ENCODE results near the gene TPST1.

GRCh38 chr7:66326501-66327215, 121.5 kb downstream of the TPST1 start:
- TF ChIP-seq, protein P1, sequence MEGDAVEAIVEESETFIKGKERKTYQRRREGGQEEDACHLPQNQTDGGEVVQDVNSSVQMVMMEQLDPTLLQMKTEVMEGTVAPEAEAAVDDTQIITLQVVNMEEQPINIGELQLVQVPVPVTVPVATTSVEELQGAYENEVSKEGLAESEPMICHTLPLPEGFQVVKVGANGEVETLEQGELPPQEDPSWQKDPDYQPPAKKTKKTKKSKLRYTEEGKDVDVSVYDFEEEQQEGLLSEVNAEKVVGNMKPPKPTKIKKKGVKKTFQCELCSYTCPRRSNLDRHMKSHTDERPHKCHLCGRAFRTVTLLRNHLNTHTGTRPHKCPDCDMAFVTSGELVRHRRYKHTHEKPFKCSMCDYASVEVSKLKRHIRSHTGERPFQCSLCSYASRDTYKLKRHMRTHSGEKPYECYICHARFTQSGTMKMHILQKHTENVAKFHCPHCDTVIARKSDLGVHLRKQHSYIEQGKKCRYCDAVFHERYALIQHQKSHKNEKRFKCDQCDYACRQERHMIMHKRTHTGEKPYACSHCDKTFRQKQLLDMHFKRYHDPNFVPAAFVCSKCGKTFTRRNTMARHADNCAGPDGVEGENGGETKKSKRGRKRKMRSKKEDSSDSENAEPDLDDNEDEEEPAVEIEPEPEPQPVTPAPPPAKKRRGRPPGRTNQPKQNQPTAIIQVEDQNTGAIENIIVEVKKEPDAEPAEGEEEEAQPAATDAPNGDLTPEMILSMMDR (IDR thresholded peaks at IDR 0.05) = no peak
- no peak for TF ChIP-seq POLR2A (IDR thresholded peaks at IDR 0.05)
- no peak for TF ChIP-seq EP300 (IDR thresholded peaks at IDR 0.05)
